Naive thymus-derived CD4-positive, alpha-beta T cell (primary cell): Measurements from ENCODE around the gene ZNF70. TPM values are rescaled to one million over a fixed set of nuclear protein-coding genes. Genes with fewer than 3 reads are reported as not detected.

Experiments
- ATAC-seq: fragments of 150-1000 bp; cut with Tn5 transposase; 2 replicates; pipeline ENCODE4 v1.10.0; 2021; ENCODE audit warnings: mild to moderate bottlenecking, moderate library complexity
- CTCF ChIA-PET: fragments of 350-600 bp; sonication (Branson Sonifier 250); formaldehyde crosslinking; loops from one replicate; lab custom pipeline; 2021; ENCODE audit warnings: antibody characterized with exemption; lab: Charles Lee
- POLR2A ChIA-PET: fragments of 350-600 bp; sonication (Branson Sonifier 250); formaldehyde crosslinking; loops from one replicate; lab custom pipeline; 2021; ENCODE audit warnings: antibody characterized with exemption, inconsistent platforms; lab: Charles Lee
- DNase-seq, 9 donors: peaks; one replicate each; pipeline versions ENCODE4 v3.0.0 to v3.0.0-alpha.2; 2020 to 2022; ENCODE audit warnings: mixed read lengths in 1 of 9
- H3K27ac ChIP-seq: one replicate; pipeline ENCODE4 v1.7.0; 2013; ENCODE audit warnings: mild to moderate bottlenecking, low read depth, low read length, moderate library complexity
- H3K27me3 ChIP-seq, 2 donors: one replicate each; pipeline ENCODE4 v1.7.0; 2013; ENCODE audit warnings: low read length in 2 of 2, mild to moderate bottlenecking in 2 of 2, moderate library complexity in 2 of 2; ENCODE audit not compliant: control insufficient read depth in 2 of 2, insufficient read depth in 2 of 2
- H3K36me3 ChIP-seq, 3 experiments: 1 replicate in 2 of 3; 2 replicates in 1 of 3; pipeline ENCODE4 v1.7.0; 2013; ENCODE audit warnings: low read length in 3 of 3, mild to moderate bottlenecking in 3 of 3, moderate library complexity in 1 of 3; ENCODE audit not compliant: insufficient read depth in 3 of 3, control insufficient read depth in 2 of 3
- H3K4me1 ChIP-seq, 2 donors: one replicate each; pipeline ENCODE4 v1.7.0; 2013; ENCODE audit warnings: low read length in 2 of 2, mild to moderate bottlenecking in 2 of 2, moderate library complexity in 1 of 2; ENCODE audit not compliant: control insufficient read depth in 2 of 2, insufficient read depth in 2 of 2
- H3K4me3 ChIP-seq: 2 replicates; pipeline ENCODE4 v1.7.0; 2013; ENCODE audit warnings: mild to moderate bottlenecking, low read length
- H3K9me3 ChIP-seq, 3 experiments: 1 replicate in 2 of 3; 2 replicates in 1 of 3; pipeline ENCODE4 v1.7.0; 2013; ENCODE audit warnings: low read length in 3 of 3; ENCODE audit not compliant: control insufficient read depth in 2 of 3
- H3K27ac Mint-ChIP-seq, 9 donors: one replicate each; pipeline ENCODE4 v1.8.0; 2020 to 2022; ENCODE audit warnings: mixed read lengths in 9 of 9, mild to moderate bottlenecking in 8 of 9, moderate library complexity in 5 of 9, inconsistent platforms in 2 of 9
- H3K27me3 Mint-ChIP-seq, 5 donors: one replicate each; pipeline ENCODE4 v1.8.0; 2021 to 2022; ENCODE audit warnings: mixed read lengths in 5 of 5, mild to moderate bottlenecking in 1 of 5
- H3K36me3 Mint-ChIP-seq, 5 donors: one replicate each; pipeline ENCODE4 v1.8.0; 2020 to 2022; ENCODE audit warnings: mixed read lengths in 5 of 5, mild to moderate bottlenecking in 3 of 5, inconsistent platforms in 1 of 5
- H3K4me1 Mint-ChIP-seq, 7 donors: one replicate each; pipeline ENCODE4 v1.8.0; 2020 to 2022; ENCODE audit warnings: mixed read lengths in 7 of 7, mild to moderate bottlenecking in 3 of 7, inconsistent platforms in 1 of 7
- H3K4me3 Mint-ChIP-seq, 10 donors: one replicate each; pipeline ENCODE4 v1.8.0; 2020 to 2022; ENCODE audit warnings: mild to moderate bottlenecking in 10 of 10, mixed read lengths in 10 of 10, moderate library complexity in 6 of 10, inconsistent platforms in 2 of 10
- H3K9me3 Mint-ChIP-seq, 11 donors: one replicate each; pipeline ENCODE4 v1.8.0; 2020 to 2022; ENCODE audit warnings: mixed read lengths in 11 of 11, mild to moderate bottlenecking in 4 of 11, inconsistent platforms in 1 of 11, moderate library complexity in 1 of 11
- intact Hi-C, 2 donors: fragments of 100-400 bp; cut with micrococcal nuclease; formaldehyde crosslinking; loops; one replicate each; pipeline ENCODE4 v1.15.1; 2023
- polyA plus RNA-seq, 2 donors: library from polyadenylated mRNA; unstranded; fragments of 300-500 nt; fragmentation: Illumina TruSeq; gene quantifications; one replicate each; pipeline ENCODE4 v1.2.3, GENCODE V29; 2021
- total RNA-seq, 6 experiments: library from RNA in 5 of 6; stranded (reverse) in 5 of 6; gene quantifications; 1 replicate in 5 of 6; 2 replicates in 1 of 6; pipeline ENCODE4 v1.2.3 and lab custom pipeline; 2021 to 2026

Gene ZNF70
- total and polyA plus RNA-seq, 7 experiments from 2014 or later: 0.32 to 7.9 (median 3.5) TPM

DNA sequence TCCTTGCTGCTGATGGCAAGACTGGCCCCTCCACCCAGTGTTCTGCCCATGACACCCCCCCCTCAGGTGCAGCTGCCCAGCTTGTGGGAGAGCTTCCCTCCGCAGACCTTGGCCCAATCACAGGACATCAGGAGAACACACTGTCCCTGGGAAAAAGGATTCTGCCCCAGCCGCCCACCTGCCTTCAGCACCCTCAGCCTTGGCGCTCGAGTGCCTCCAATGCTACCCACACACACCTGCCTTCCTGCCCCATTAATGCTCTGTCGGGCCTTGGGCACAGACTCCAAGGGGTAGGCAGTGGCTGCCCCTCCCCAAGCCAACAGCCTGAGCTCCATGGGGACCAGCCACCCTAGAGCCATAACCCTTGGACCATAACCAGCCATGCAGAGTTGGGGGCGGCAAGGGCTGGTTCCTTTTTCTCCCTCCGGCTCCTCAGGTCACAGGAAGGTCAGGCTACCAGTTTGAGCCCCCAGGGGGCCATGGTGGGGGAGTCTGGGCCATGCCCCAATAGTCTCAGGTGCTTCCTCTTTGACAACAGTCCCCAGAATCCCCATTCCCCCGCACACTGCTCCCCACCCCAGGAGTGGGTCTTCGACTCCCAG, 1.3 kb upstream of the ZNF70 start:
- H3K27ac Mint-ChIP-seq: peak overlapping the region in 6 of 9 donors; percentile 37 to 91 (median 78)
- H3K4me3 Mint-ChIP-seq: peak overlapping the region; percentile 54 to 85 (median 72)

GRCh38 chr22:23751441-23751996, 607 bp upstream of the ZNF70 start:
- DNase-seq (peak in 1 of 9 donors; percentile 33), ATAC-seq (peak; percentile 3)
- intact Hi-C loops: loop anchor here (1.0 to 10.0 kb wide), 10 partner anchors 12 to 803 kb away; partner anchors contain the start of genes CHCHD10 (in 2 of the 2), DERL3 (in 1 of the 2), GUCD1 (in 1 of the 2) and SMARCB1 (in 1 of the 2)
- Mint-ChIP-seq H3K27me3 (no peaks in the 10 kb centered on the region), H3K9me3 (peaks cover 0 to 2% (median 0%) of the 10 kb centered on the region in 11 donors), H3K27ac (peak overlapping the region in 7 of 9 donors; percentile 21 to 87 (median 48)), H3K4me3 (peak overlapping the region; percentile 52 to 85 (median 74)), H3K36me3 (peaks cover 0 to 6% (median 0%) of the 10 kb centered on the region in 5 donors), H3K4me1 (peaks cover 11 to 18% (median 13%) of the 10 kb centered on the region in 7 donors)
- no peaks in the 10 kb centered on the region for H3K27me3 ChIP-seq
- H3K36me3 ChIP-seq: no peaks in the 10 kb centered on the region
- POLR2A ChIA-PET: interaction anchor here (1.1 to 3.4 kb wide), 7 partner anchors 12 to 107 kb away, joined by 3 to 15 read pairs (median 7); partner anchors contain the start of genes C22orf15, CHCHD10 and SLC2A11
- H3K4me3 ChIP-seq: peak overlapping the region; percentile 79
- peak overlapping the region; percentile 73 for H3K27ac ChIP-seq
- peaks cover 0 to 9% of the 10 kb centered on the region in 2 donors for H3K4me1 ChIP-seq
- CTCF ChIA-PET: no interaction called here
- H3K9me3 ChIP-seq: no peaks in the 10 kb centered on the region

More for the DNA sequence above, 1.3 kb upstream of the ZNF70 start:
- Mint-ChIP-seq H3K4me1 (peaks cover 11 to 18% (median 13%) of the 10 kb centered on the region in 7 donors), H3K9me3 (no peaks in the 10 kb centered on the region), H3K36me3 (peaks cover 0 to 6% (median 0%) of the 10 kb centered on the region in 5 donors), H3K27me3 (no peaks in the 10 kb centered on the region)
- ATAC-seq: no peak
- no peaks in the 10 kb centered on the region for H3K9me3 ChIP-seq
- no peaks in the 10 kb centered on the region for H3K27me3 ChIP-seq
- POLR2A ChIA-PET: interaction anchor here (0.7 to 3.4 kb wide), 3 partner anchors 15 to 104 kb away, joined by 3 to 9 read pairs (median 4); partner anchors contain the start of gene CHCHD10
- H3K36me3 ChIP-seq: no peaks in the 10 kb centered on the region
- CTCF ChIA-PET: no interaction called here
- intact Hi-C loops: loop anchor here (5.0 to 10.0 kb wide), 3 partner anchors 35 to 803 kb away; partner anchors contain the start of genes GUCD1 (in 1 of the 2) and SNRPD3 (in 1 of the 2)
- no peak overlapping the region for H3K4me3 ChIP-seq
- H3K4me1 ChIP-seq: peaks cover 0 to 9% of the 10 kb centered on the region in 2 donors
- H3K27ac ChIP-seq: no peak overlapping the region
- no peak for DNase-seq

DNA sequence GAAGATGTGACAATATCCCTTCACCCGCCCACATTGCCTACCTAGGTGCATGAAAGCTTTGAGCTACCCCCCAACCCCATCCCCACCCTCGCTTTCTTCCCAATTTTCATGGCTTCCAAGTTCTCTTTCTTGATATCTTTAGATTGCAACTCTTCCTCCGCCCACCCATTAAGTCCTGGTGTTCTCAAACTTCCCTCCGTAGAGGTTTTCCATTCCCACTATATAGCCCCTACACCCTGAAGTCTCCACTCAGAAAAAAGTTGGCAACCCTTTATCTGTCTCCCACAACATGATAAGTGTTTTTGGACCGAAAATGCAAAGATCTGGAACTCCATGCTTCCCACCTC, 572 bp downstream of the ZNF70 start:
- ChIA-PET CTCF (interaction anchor here (0.5 to 0.6 kb wide), 2 partner anchors 13 to 32 kb away, joined by 3 read pairs; no protein-coding TSS in a partner anchor), POLR2A (interaction anchor here (0.6 to 3.4 kb wide), 10 partner anchors 13 to 144 kb away, joined by 3 to 15 read pairs (median 5); partner anchors contain the start of genes C22orf15, CHCHD10, MIF and SLC2A11)
- H3K4me1 Mint-ChIP-seq: peaks cover 11 to 18% (median 13%) of the 10 kb centered on the region in 7 donors
- H3K9me3 ChIP-seq: no peaks in the 10 kb centered on the region
- H3K4me3 ChIP-seq: peak overlapping the region; percentile 67
- H3K4me1 ChIP-seq: peaks cover 0 to 9% of the 10 kb centered on the region in 2 donors
- peaks cover 0 to 4% (median 0%) of the 10 kb centered on the region in 11 donors for H3K9me3 Mint-ChIP-seq
- no peaks in the 10 kb centered on the region for H3K27me3 ChIP-seq
- H3K27ac ChIP-seq: peak overlapping the region; percentile 73
- DNase-seq (no peak), ATAC-seq (no peak)
- no peaks in the 10 kb centered on the region for H3K36me3 ChIP-seq
- intact Hi-C loops: loop anchor here (2.0 to 10.0 kb wide), 4 partner anchors 16 to 804 kb away; partner anchors contain the start of genes CHCHD10 (in 1 of the 2), GUCD1 (in 1 of the 2) and SNRPD3 (in 1 of the 2)
- peak overlapping the region in 8 of 9 donors; percentile 37 to 88 (median 58) for H3K27ac Mint-ChIP-seq
- H3K36me3 Mint-ChIP-seq: peaks cover 0 to 8% (median 3%) of the 10 kb centered on the region in 5 donors
- H3K4me3 Mint-ChIP-seq: peak overlapping the region; percentile 63 to 88 (median 82)
- H3K27me3 Mint-ChIP-seq: no peaks in the 10 kb centered on the region

GRCh38 chr22:23749841-23750301, 1.0 kb downstream of the ZNF70 start:
- H3K9me3 Mint-ChIP-seq: peaks cover 0 to 5% (median 3%) of the 10 kb centered on the region in 11 donors
- Histone ChIP-seq H3K4me3 (no peak overlapping the region), H3K4me1 (peaks cover 0 to 9% of the 10 kb centered on the region in 2 donors), H3K27ac (no peak overlapping the region), H3K36me3 (peaks cover 0 to 4% (median 2%) of the 10 kb centered on the region in 3 experiments), H3K9me3 (no peaks in the 10 kb centered on the region), H3K27me3 (no peaks in the 10 kb centered on the region)
- intact Hi-C loops: loop anchor here (2.0 to 10.0 kb wide), 4 partner anchors 17 to 805 kb away; partner anchors contain the start of genes CHCHD10 (in 1 of the 2), GUCD1 (in 1 of the 2) and SNRPD3 (in 1 of the 2)
- H3K27ac Mint-ChIP-seq: peak overlapping the region in 5 of 9 donors; percentile 37 to 78 (median 65)
- H3K4me1 Mint-ChIP-seq: peaks cover 11 to 18% (median 13%) of the 10 kb centered on the region in 7 donors
- ChIA-PET CTCF (interaction anchor here (0.6 kb wide), 1 partner anchor 13 kb away, joined by 3 read pairs; no protein-coding TSS in a partner anchor), POLR2A (interaction anchor here (0.6 to 3.4 kb wide), 7 partner anchors 13 to 145 kb away, joined by 3 to 15 read pairs (median 7); partner anchors contain the start of genes C22orf15, CHCHD10, MIF and SLC2A11)
- peak overlapping the region; percentile 63 to 88 (median 82) for H3K4me3 Mint-ChIP-seq
- ATAC-seq (no peak), DNase-seq (no peak)
- H3K36me3 Mint-ChIP-seq: peaks cover 3 to 13% (median 7%) of the 10 kb centered on the region in 5 donors
- H3K27me3 Mint-ChIP-seq: no peaks in the 10 kb centered on the region

DNA sequence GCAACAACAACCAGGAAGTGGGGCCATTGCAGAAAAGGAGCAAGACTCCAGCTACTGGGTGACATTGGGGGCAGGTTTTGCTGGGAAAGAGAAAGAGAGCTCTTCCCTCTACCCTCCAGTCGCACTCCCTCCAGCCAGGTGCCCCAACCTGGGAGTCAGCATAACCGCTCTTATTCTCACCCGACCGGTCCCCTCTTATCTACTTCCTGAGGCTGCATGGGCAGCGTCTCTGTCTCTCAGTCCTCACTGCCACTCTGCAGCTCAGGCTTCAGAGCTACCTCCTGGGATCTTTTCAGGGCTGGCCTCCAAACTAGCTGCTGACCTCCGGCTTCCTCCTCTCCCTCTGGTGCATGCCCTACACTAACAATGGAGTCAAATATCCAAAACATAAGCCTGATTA, 5.1 kb downstream of the ZNF70 start:
- H3K9me3 ChIP-seq: peaks cover 0 to 12% (median 0%) of the 10 kb centered on the region in 3 experiments
- intact Hi-C loops: no loop called here
- H3K27ac Mint-ChIP-seq: no peak overlapping the region
- ChIA-PET POLR2A (no interaction called here), CTCF (interaction anchor here (0.6 to 1.2 kb wide), 2 partner anchors 9 to 48 kb away, joined by 3 to 5 read pairs; no protein-coding TSS in a partner anchor)
- H3K4me1 Mint-ChIP-seq: peaks cover 11 to 13% (median 12%) of the 10 kb centered on the region in 7 donors
- H3K4me3 ChIP-seq: no peak overlapping the region
- H3K27me3 Mint-ChIP-seq: no peaks in the 10 kb centered on the region
- DNase-seq (no peak), ATAC-seq (no peak)
- peaks cover 0 to 19% (median 7%) of the 10 kb centered on the region in 11 donors for H3K9me3 Mint-ChIP-seq
- H3K36me3 Mint-ChIP-seq: peaks cover 15 to 38% (median 24%) of the 10 kb centered on the region in 5 donors
- peaks cover 0 to 4% of the 10 kb centered on the region in 2 donors for H3K4me1 ChIP-seq
- no peak overlapping the region for H3K27ac ChIP-seq
- H3K27me3 ChIP-seq: no peaks in the 10 kb centered on the region
- H3K36me3 ChIP-seq: peaks cover 0 to 29% (median 14%) of the 10 kb centered on the region in 3 experiments
- H3K4me3 Mint-ChIP-seq: no peak overlapping the region

- POLR2A ChIA-PET: interaction anchor here (0.5 to 1.0 kb wide), 2 partner anchors 45 to 118 kb away, joined by 3 to 4 read pairs; no protein-coding TSS in a partner anchor
- DNase-seq: no peak
- CTCF ChIA-PET: no interaction called here
These were observed 6.4 kb downstream of the ZNF70 start for GRCh38 chr22:23744485-23744884.

More at GRCh38 chr22:23744485-23744884, 6.4 kb downstream of the ZNF70 start:
- Histone ChIP-seq H3K4me1 (no peaks in the 10 kb centered on the region), H3K27ac (no peak overlapping the region), H3K9me3 (peaks cover 0 to 12% (median 0%) of the 10 kb centered on the region in 3 experiments), H3K4me3 (no peak overlapping the region), H3K36me3 (peaks cover 0 to 29% (median 14%) of the 10 kb centered on the region in 3 experiments), H3K27me3 (no peaks in the 10 kb centered on the region)
- H3K36me3 Mint-ChIP-seq: peaks cover 15 to 32% (median 24%) of the 10 kb centered on the region in 5 donors
- H3K27ac Mint-ChIP-seq: no peak overlapping the region
- no peak for ATAC-seq
- H3K4me3 Mint-ChIP-seq: no peak overlapping the region
- intact Hi-C loops: no loop called here
- peaks cover 0 to 19% (median 7%) of the 10 kb centered on the region in 11 donors for H3K9me3 Mint-ChIP-seq
- peaks cover 0 to 3% (median under 1%) of the 10 kb centered on the region in 7 donors for H3K4me1 Mint-ChIP-seq
- H3K27me3 Mint-ChIP-seq: no peaks in the 10 kb centered on the region
